HL-60 (cell line): Measurements from ENCODE around the gene EXOSC3.

ENCODE experiments used
- GABPA ChIP-seq: IDR thresholded peaks from 2 replicates; pipeline ENCODE4 v1.6.1; 2012; ENCODE audit warnings: low read depth
- POLR2AphosphoS5 ChIP-seq: IDR thresholded peaks from 2 replicates; pipeline ENCODE4 v1.6.1; 2012; ENCODE audit warnings: low read depth
- REST ChIP-seq: IDR thresholded peaks from 2 replicates; pipeline ENCODE4 v1.6.1; 2012; ENCODE audit warnings: low read depth; ENCODE audit not compliant: insufficient replicate concordance
- SPI1 ChIP-seq: IDR thresholded peaks from 2 replicates; pipeline ENCODE4 v1.6.1; 2012; ENCODE audit warnings: low read depth, mild to moderate bottlenecking, borderline replicate concordance
- TF ChIP-seq, protein P1 (sequence below): IDR thresholded peaks from one replicate; pipeline ENCODE4 v1.5.1; 2011; ENCODE audit warnings: low read length, control low read depth, inconsistent platforms; ENCODE audit not compliant: insufficient read depth

DNA sequence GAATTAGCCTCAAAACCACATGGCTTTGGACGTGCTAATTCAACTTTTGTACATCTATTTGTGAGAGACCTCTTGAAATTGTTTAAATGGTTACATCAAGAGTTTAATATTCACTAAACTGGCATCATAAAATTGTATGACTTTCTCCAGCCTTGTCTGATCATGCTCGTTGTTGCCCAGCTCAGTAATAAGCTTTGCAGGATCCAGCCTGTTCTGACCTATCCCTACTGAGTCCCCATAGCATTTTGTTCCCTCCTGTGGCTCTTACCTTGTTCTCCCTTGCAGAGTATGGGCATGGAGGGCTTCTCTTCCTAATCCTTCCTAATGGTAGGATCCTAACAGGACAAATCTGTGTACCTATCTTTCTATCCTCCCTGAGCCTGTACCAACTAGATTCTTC lies 6.3 kb downstream of the EXOSC3 start:
- TF ChIP-seq, protein P1, sequence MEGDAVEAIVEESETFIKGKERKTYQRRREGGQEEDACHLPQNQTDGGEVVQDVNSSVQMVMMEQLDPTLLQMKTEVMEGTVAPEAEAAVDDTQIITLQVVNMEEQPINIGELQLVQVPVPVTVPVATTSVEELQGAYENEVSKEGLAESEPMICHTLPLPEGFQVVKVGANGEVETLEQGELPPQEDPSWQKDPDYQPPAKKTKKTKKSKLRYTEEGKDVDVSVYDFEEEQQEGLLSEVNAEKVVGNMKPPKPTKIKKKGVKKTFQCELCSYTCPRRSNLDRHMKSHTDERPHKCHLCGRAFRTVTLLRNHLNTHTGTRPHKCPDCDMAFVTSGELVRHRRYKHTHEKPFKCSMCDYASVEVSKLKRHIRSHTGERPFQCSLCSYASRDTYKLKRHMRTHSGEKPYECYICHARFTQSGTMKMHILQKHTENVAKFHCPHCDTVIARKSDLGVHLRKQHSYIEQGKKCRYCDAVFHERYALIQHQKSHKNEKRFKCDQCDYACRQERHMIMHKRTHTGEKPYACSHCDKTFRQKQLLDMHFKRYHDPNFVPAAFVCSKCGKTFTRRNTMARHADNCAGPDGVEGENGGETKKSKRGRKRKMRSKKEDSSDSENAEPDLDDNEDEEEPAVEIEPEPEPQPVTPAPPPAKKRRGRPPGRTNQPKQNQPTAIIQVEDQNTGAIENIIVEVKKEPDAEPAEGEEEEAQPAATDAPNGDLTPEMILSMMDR = no peak
- TF ChIP-seq REST (no peak), GABPA (no peak), POLR2AphosphoS5 (no peak), SPI1 (no peak)
